H1 (cell line): ENCODE measurements around the gene SEMA3C. TPM values are rescaled to one million over a fixed set of nuclear protein-coding genes. Genes with fewer than 3 reads are reported as not detected.

Source experiments
- CTCF ChIA-PET: fragments of 300-600 bp; sonication (Branson Sonifier 250); formaldehyde crosslinking; loops from one replicate; lab custom pipeline; 2021; ENCODE audit not compliant: partially characterized antibody; lab: Charles Lee
- POLR2A ChIA-PET: fragments of 300-600 bp; sonication (Branson Sonifier 250); formaldehyde crosslinking; loops from one replicate; lab custom pipeline; 2021; ENCODE audit warnings: inconsistent platforms; ENCODE audit not compliant: partially characterized antibody; lab: Charles Lee
- DNase-seq, 2 experiments: peaks; one replicate each; pipeline versions ENCODE4 v3.0.0 to v3.0.0-alpha.2; 2010 to 2022; ENCODE audit warnings: low spot score in 2 of 2, low read depth in 1 of 2, mixed read lengths in 1 of 2
- FAIRE-seq: peaks from 2 replicates; lab custom pipeline; 2011; peaks lifted over from hg19 to GRCh38; lab: Jason Lieb, UNC
- H2AFZ ChIP-seq: 2 replicates; pipeline ENCODE4 v1.8.1; 2012; ENCODE audit warnings: low read length, inconsistent platforms
- H2AK5ac ChIP-seq: 2 replicates; pipeline ENCODE4 v1.6.1; 2013; ENCODE audit warnings: low read depth, low read length
- H2BK120ac ChIP-seq: replicated peaks from 2 replicates; pipeline ENCODE3; 2013; ENCODE audit warnings: low read depth, low read length, inconsistent platforms
- H2BK12ac ChIP-seq: 2 replicates; pipeline ENCODE4 v1.6.1; 2013; ENCODE audit warnings: low read depth, low read length
- H2BK15ac ChIP-seq: 2 replicates; pipeline ENCODE4 v1.6.1; 2013; ENCODE audit warnings: low read length
- H2BK20ac ChIP-seq: 2 replicates; pipeline ENCODE4 v1.6.1; 2013; ENCODE audit warnings: low read length
- H2BK5ac ChIP-seq: 2 replicates; pipeline ENCODE4 v1.6.1; 2013; ENCODE audit warnings: low read depth, low read length
- H3K14ac ChIP-seq: 2 replicates; pipeline ENCODE4 v1.6.1; 2013; ENCODE audit warnings: inconsistent platforms; ENCODE audit not compliant: insufficient read length
- H3K18ac ChIP-seq: 2 replicates; pipeline ENCODE4 v1.6.1; 2013; ENCODE audit warnings: low read length; ENCODE audit errors: extremely low read depth
- H3K23ac ChIP-seq: 2 replicates; pipeline ENCODE4 v1.6.1; 2013; ENCODE audit warnings: inconsistent platforms; ENCODE audit not compliant: insufficient read length
- H3K23me2 ChIP-seq: 2 replicates; pipeline ENCODE4 v1.6.1; 2013; ENCODE audit warnings: low read depth, low read length
- H3K27ac ChIP-seq: 2 replicates; pipeline ENCODE4 v1.6.1; 2011; ENCODE audit warnings: low read depth, low read length, inconsistent platforms
- H3K27me3 ChIP-seq, 4 experiments: replicated peaks in 1 of 4; 1 replicate in 1 of 4; 2 replicates in 3 of 4; pipeline versions ENCODE4 v1.6.1 to v1.8.1; 2011 to 2013; ENCODE audit warnings: low read length in 3 of 4, mild to moderate bottlenecking in 3 of 4, inconsistent platforms in 2 of 4, mixed read lengths in 2 of 4, moderate library complexity in 1 of 4; ENCODE audit not compliant: control insufficient read depth in 3 of 4, insufficient read depth in 3 of 4; ENCODE audit errors: extremely low read depth in 1 of 4
- H3K36me3 ChIP-seq, 4 experiments: 2 replicates each; pipeline versions ENCODE4 v1.6.1 to v1.8.1; 2011 to 2013; ENCODE audit warnings: mild to moderate bottlenecking in 4 of 4, low read length in 3 of 4, moderate library complexity in 2 of 4, control low read depth in 1 of 4, inconsistent platforms in 1 of 4; ENCODE audit not compliant: insufficient read depth in 4 of 4, control insufficient read depth in 2 of 4
- H3K4ac ChIP-seq: replicated peaks from 2 replicates; pipeline ENCODE3; 2013; ENCODE audit warnings: low read length, low read depth, mixed read lengths, inconsistent platforms; ENCODE audit not compliant: insufficient read length
- H3K4me1 ChIP-seq, 4 experiments: replicated peaks in 1 of 4; 1 replicate in 1 of 4; 2 replicates in 3 of 4; pipeline versions ENCODE4 v1.6.1 to v1.8.1; 2011 to 2013; ENCODE audit warnings: low read length in 3 of 4, inconsistent platforms in 2 of 4, mixed read lengths in 1 of 4; ENCODE audit not compliant: insufficient read depth in 4 of 4, control insufficient read depth in 3 of 4
- H3K4me2 ChIP-seq, 2 experiments: 2 replicates each; pipeline versions ENCODE4 v1.6.1 to v1.8.1; 2011 to 2013; ENCODE audit warnings: low read depth in 2 of 2, low read length in 2 of 2, control low read depth in 1 of 2, inconsistent platforms in 1 of 2, mild to moderate bottlenecking in 1 of 2; ENCODE audit not compliant: insufficient read depth in 1 of 2
- H3K4me3 ChIP-seq, 4 experiments: fragments of 200-600, 300-600 bp in 1 of 4; sonication (generic), shearing (Covaris generic), sonication (Bioruptor Twin) in 1 of 4; 2 replicates each; pipeline versions ENCODE4 v1.5.1 to v1.8.1; 2011 to 2016; ENCODE audit warnings: low read length in 4 of 4, low read depth in 3 of 4, control low read depth in 2 of 4, inconsistent platforms in 2 of 4, mild to moderate bottlenecking in 2 of 4, mixed read lengths in 1 of 4, moderate library complexity in 1 of 4; ENCODE audit not compliant: insufficient read depth in 2 of 4; ENCODE audit errors: extremely low read depth in 1 of 4
- H3K56ac ChIP-seq: replicated peaks from 2 replicates; pipeline ENCODE3; 2013; ENCODE audit warnings: low read depth, mild to moderate bottlenecking, mixed read lengths, low read length, inconsistent platforms; ENCODE audit not compliant: insufficient read length
- H3K79me1 ChIP-seq: 2 replicates; pipeline ENCODE4 v1.6.1; 2013; ENCODE audit warnings: low read depth, low read length, control low read depth
- H3K79me2 ChIP-seq, 2 experiments: 2 replicates each; pipeline versions ENCODE4 v1.6.1 to v1.8.1; 2012 to 2013; ENCODE audit warnings: low read length in 2 of 2, mild to moderate bottlenecking in 2 of 2, inconsistent platforms in 1 of 2; ENCODE audit not compliant: insufficient read depth in 2 of 2, control insufficient read depth in 1 of 2
- H3K9ac ChIP-seq, 4 experiments: replicated peaks in 1 of 4; 1 replicate in 1 of 4; 2 replicates in 3 of 4; pipeline versions ENCODE4 v1.6.1 to v1.8.1; 2011 to 2013; ENCODE audit warnings: low read depth in 3 of 4, low read length in 3 of 4, control low read depth in 2 of 4, mild to moderate bottlenecking in 2 of 4, moderate library complexity in 2 of 4, inconsistent platforms in 1 of 4; ENCODE audit errors: extremely low read depth in 1 of 4
- H3K9me3 ChIP-seq, 2 experiments: 2 replicates each; pipeline versions ENCODE4 v1.6.1 to v1.8.1; 2012 to 2013; ENCODE audit warnings: mild to moderate bottlenecking in 2 of 2, moderate library complexity in 2 of 2, control low read depth in 1 of 2, inconsistent platforms in 1 of 2, low read depth in 1 of 2, low read length in 1 of 2, mixed read lengths in 1 of 2; ENCODE audit not compliant: insufficient read depth in 2 of 2
- H4K20me1 ChIP-seq, 2 experiments: replicated peaks in 1 of 2; 2 replicates each; pipeline versions ENCODE3 to v1.8.1; 2011 to 2013; ENCODE audit warnings: inconsistent platforms in 2 of 2, low read length in 2 of 2, mild to moderate bottlenecking in 1 of 2; ENCODE audit not compliant: insufficient read depth in 2 of 2, control insufficient read depth in 1 of 2
- H4K5ac ChIP-seq: 2 replicates; pipeline ENCODE4 v1.6.1; 2013; ENCODE audit warnings: low read length, low read depth, mixed read lengths, inconsistent platforms; ENCODE audit not compliant: insufficient read length
- H4K8ac ChIP-seq: 2 replicates; pipeline ENCODE4 v1.8.0; 2013; ENCODE audit warnings: mild to moderate bottlenecking, moderate library complexity, low read length, inconsistent platforms; ENCODE audit not compliant: insufficient read depth; ENCODE audit errors: extremely low read depth
- H4K91ac ChIP-seq: replicated peaks from 2 replicates; pipeline ENCODE3; 2013; ENCODE audit warnings: low read length, mixed read lengths, inconsistent platforms; ENCODE audit not compliant: insufficient read length
- CEBPB ChIP-seq: IDR thresholded peaks from 2 replicates; pipeline ENCODE4 v1.6.1; 2012; ENCODE audit warnings: low read depth, low read length
- JUN ChIP-seq: IDR thresholded peaks from 2 replicates; pipeline ENCODE4 v1.6.1; 2011; ENCODE audit warnings: low read depth, mild to moderate bottlenecking, improper control_type of control experiment, low read length
- KDM1A ChIP-seq: fragments of 200-600, 300-600 bp; sonication (generic); IDR thresholded peaks from 2 replicates; pipeline ENCODE4 v1.7.1; 2016; ENCODE audit warnings: mild to moderate bottlenecking, low read length, borderline replicate concordance
- NRF1 ChIP-seq: IDR thresholded peaks from 2 replicates; pipeline ENCODE4 v1.6.1; 2011; ENCODE audit warnings: mild to moderate bottlenecking, low read depth, low read length, improper control_type of control experiment
- WGBS, 2 experiments: shearing (Covaris generic) in 1 of 2; methylation state at CpG; one replicate each; pipeline versions ENCODE4 v1.1.6 to v1.1.7; 2013 to 2015; ENCODE audit warnings: low lambda C conversion rate in 2 of 2, mixed read lengths in 2 of 2, inconsistent platforms in 1 of 2, low coverage in 1 of 2, missing lambda C conversion rate in 1 of 2; ENCODE audit not compliant: insufficient replicate concordance in 2 of 2, insufficient coverage in 1 of 2, insufficient read length in 1 of 2; ENCODE audit errors: extremely low coverage in 1 of 2, missing lambda C conversion rate in 1 of 2; 5-methylcytosine and 5-hydroxymethylcytosine counted together
- polyA plus RNA-seq, 7 experiments: library from polyadenylated mRNA; depleted of rRNA in 3 of 7; stranded (reverse) in 5 of 7; unstranded in 2 of 7; fragments of >200 nt in 5 of 7; fragments of 200-250 nt in 2 of 7; gene quantifications; 1 replicate in 5 of 7; 2 replicates in 1 of 7; 4 replicates in 1 of 7; pipeline versions ENCODE4 v1.2.1 to v1.2.3, GENCODE V29; 2011 to 2013; ENCODE audit warnings: missing spikeins in 2 of 7, mixed read lengths in 2 of 7
- total RNA-seq: library from RNA; stranded (reverse); fragmentation: NEBNext Ultra II Directional; extraction: Animal tissue kit (Norgen Biotek cat#: 25700); gene quantifications from 2 replicates; pipeline ENCODE4 v1.2.1, GENCODE V29; 2021

SEMA3C gene
- total and polyA plus RNA-seq, 2 of the 8 experiments (the other 6 are each of a cell fraction or from before 2014, with no cell fraction given): 0.15 to 1.4 TPM

GRCh38 chr7:80719261-80719660 lies 199.6 kb downstream of the SEMA3C start:
- no peak overlapping the region for H3K14ac ChIP-seq
- H4K8ac ChIP-seq: no peak overlapping the region
- H3K4me1 ChIP-seq: peaks cover 0 to 15% (median 9%) of the 10 kb centered on the region in 4 experiments; a peak in 3 of 7 replicates
- H2BK20ac ChIP-seq: no peak overlapping the region
- ChIA-PET CTCF (interaction anchor here (0.5 to 1.2 kb wide), 3 partner anchors 14 to 55 kb away, joined by 3 read pairs; no protein-coding TSS in a partner anchor), POLR2A (no interaction called here)
- no peaks in the 10 kb centered on the region for H3K23me2 ChIP-seq
- H3K4me3 ChIP-seq: no peak overlapping the region
- WGBS, 2 experiments: 86% methylated on average over 3 of the region's 3 CpGs; no CpG with 5 or more reads in 1 of the 2 experiments
- H4K5ac ChIP-seq: no peak overlapping the region
- no peaks in the 10 kb centered on the region for H3K79me1 ChIP-seq
- H3K4me2 ChIP-seq: no peak overlapping the region
- no peaks in the 10 kb centered on the region for H3K36me3 ChIP-seq
- no peaks in the 10 kb centered on the region for H3K27me3 ChIP-seq
- no peak overlapping the region for H3K27ac ChIP-seq
- H3K9me3 ChIP-seq: no peaks in the 10 kb centered on the region
- TF ChIP-seq NRF1: no peak
- TF ChIP-seq KDM1A: no peak
- no peak for TF ChIP-seq CEBPB
- TF ChIP-seq JUN: no peak
- H2BK120ac ChIP-seq: no peak overlapping the region
- no peak overlapping the region for H2BK12ac ChIP-seq
- H4K91ac ChIP-seq: no peak overlapping the region
- DNase-seq: no peak
- no peak overlapping the region for H3K23ac ChIP-seq
- H3K79me2 ChIP-seq: no peaks in the 10 kb centered on the region
- H2BK5ac ChIP-seq: no peak overlapping the region
- no peak overlapping the region for H3K18ac ChIP-seq
- no peak overlapping the region for H3K56ac ChIP-seq
- no peak overlapping the region for H2AFZ ChIP-seq
- no peak overlapping the region for H3K4ac ChIP-seq
- H2BK15ac ChIP-seq: no peak overlapping the region
- H3K9ac ChIP-seq: no peak overlapping the region
- FAIRE-seq: no peak
- no peaks in the 10 kb centered on the region for H4K20me1 ChIP-seq
- no peak overlapping the region for H2AK5ac ChIP-seq
